Gastroesophageal sphincter (tissue), 4 donors: ENCODE data around the gene TRIM38. TPM values are rescaled to one million over a fixed set of nuclear protein-coding genes. Genes with fewer than 3 reads are reported as not detected.

ENCODE experiments used
- ATAC-seq: fragments of 150-250 bp; one replicate; pipeline ENCODE4 v1.9.1; 2016; ENCODE audit warnings: mild to moderate bottlenecking, moderate library complexity
- H3K27ac ChIP-seq, 4 donors: fragments of 200-600 bp; sonication (generic) in 3 of 4; 1 replicate in 3 of 4; 2 replicates in 1 of 4; pipeline ENCODE4 v1.5.1; 2016 to 2019
- H3K27me3 ChIP-seq: fragments of 200-600 bp; sonication (generic); one replicate; pipeline ENCODE4 v1.5.1; 2019
- H3K36me3 ChIP-seq, 2 donors: fragments of 200-600 bp; sonication (generic); one replicate each; pipeline ENCODE4 v1.5.1; 2019; ENCODE audit warnings: control low read depth in 1 of 2
- H3K4me1 ChIP-seq, 3 donors: fragments of 200-600 bp; sonication (generic); 1 replicate in 2 of 3; 2 replicates in 1 of 3; pipeline ENCODE4 v1.5.1; 2016 to 2019; ENCODE audit warnings: control low read depth in 2 of 3
- H3K4me3 ChIP-seq, 2 donors: fragments of 200-600 bp; sonication (generic); one replicate each; pipeline ENCODE4 v1.5.1; 2019; ENCODE audit warnings: mild to moderate bottlenecking in 1 of 2, moderate library complexity in 1 of 2
- H3K9me3 ChIP-seq, 3 donors: fragments of 200-600 bp; sonication (generic); one replicate each; pipeline ENCODE4 v1.5.1; 2017 to 2019; ENCODE audit warnings: control low read depth in 2 of 3
- EP300 ChIP-seq: sonication (generic); formaldehyde crosslinking; IDR thresholded peaks from one replicate; pipeline ENCODE4 v1.6.1; 2017; ENCODE audit warnings: antibody characterized with exemption, mild to moderate bottlenecking
- POLR2A ChIP-seq, 2 donors: fragments of 450-650 bp; IDR thresholded peaks; one replicate each; pipeline ENCODE4 v1.6.1; 2017; ENCODE audit warnings: antibody characterized with exemption in 2 of 2, mild to moderate bottlenecking in 2 of 2, moderate library complexity in 1 of 2
- POLR2AphosphoS5 ChIP-seq: sonication (generic); formaldehyde crosslinking; IDR thresholded peaks from one replicate; pipeline ENCODE4 v1.6.1; 2017; ENCODE audit warnings: antibody characterized with exemption
- WGBS, 2 donors: methylation state at CpG; one replicate each; pipeline ENCODE4 v1.1.5; 2018; ENCODE audit warnings: low coverage in 1 of 2; 5-methylcytosine and 5-hydroxymethylcytosine counted together
- total RNA-seq, 4 donors: library from RNA; depleted of rRNA; stranded (reverse); fragments of >200 nt; gene quantifications; one replicate each; pipeline ENCODE4 v1.1.0, GENCODE V29; 2016
- TF ChIP-seq, protein P1 (sequence below), 4 experiments: fragments of 200-600 bp in 2 of 4; fragments of 450-650 bp in 2 of 4; sonication (generic) in 1 of 4; IDR thresholded peaks; one replicate each; pipeline ENCODE4 v1.5.1; 2017 to 2019; ENCODE audit warnings: antibody characterized with exemption in 4 of 4, mild to moderate bottlenecking in 2 of 4, moderate library complexity in 2 of 4

The TRIM38 gene
- total RNA-seq, 4 donors from 2014 or later: 6.1 to 10.4 (median 8.2) TPM

DNA sequence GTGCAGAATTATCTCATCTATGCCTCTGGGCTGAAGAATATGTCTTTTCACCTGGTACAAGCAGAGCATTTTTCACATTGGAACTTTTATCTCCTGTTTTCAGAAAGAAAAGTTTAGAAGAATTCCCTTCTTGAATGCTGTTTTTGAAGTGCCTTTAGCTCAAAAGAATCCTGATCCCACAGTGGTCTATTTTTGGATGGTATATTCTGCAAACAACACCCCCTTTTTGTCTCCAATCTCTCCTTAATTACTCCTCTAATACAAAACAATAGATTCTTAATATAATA lies 66.9 kb downstream of the TRIM38 start:
- H3K4me1 ChIP-seq: peaks cover 9 to 48% (median 11%) of the 10 kb centered on the region in 3 donors

GRCh38 chr6:26029857-26030653 lies 67.5 kb downstream of the TRIM38 start:
- no peak overlapping the region for H3K4me3 ChIP-seq
- WGBS, 2 donors: 67 to 74% methylated on average over 7 of the region's 7 CpGs
- H3K4me1 ChIP-seq: peaks cover 9 to 43% (median 11%) of the 10 kb centered on the region in 3 donors
- no peaks in the 10 kb centered on the region for H3K36me3 ChIP-seq
- no peaks in the 10 kb centered on the region for H3K9me3 ChIP-seq
- H3K27ac ChIP-seq: no peak overlapping the region
- no peak for ATAC-seq
- TF ChIP-seq POLR2A (IDR thresholded peaks at IDR 0.05): no peak
- TF ChIP-seq EP300: no peak
- no peak for TF ChIP-seq POLR2AphosphoS5
- TF ChIP-seq, protein P1, sequence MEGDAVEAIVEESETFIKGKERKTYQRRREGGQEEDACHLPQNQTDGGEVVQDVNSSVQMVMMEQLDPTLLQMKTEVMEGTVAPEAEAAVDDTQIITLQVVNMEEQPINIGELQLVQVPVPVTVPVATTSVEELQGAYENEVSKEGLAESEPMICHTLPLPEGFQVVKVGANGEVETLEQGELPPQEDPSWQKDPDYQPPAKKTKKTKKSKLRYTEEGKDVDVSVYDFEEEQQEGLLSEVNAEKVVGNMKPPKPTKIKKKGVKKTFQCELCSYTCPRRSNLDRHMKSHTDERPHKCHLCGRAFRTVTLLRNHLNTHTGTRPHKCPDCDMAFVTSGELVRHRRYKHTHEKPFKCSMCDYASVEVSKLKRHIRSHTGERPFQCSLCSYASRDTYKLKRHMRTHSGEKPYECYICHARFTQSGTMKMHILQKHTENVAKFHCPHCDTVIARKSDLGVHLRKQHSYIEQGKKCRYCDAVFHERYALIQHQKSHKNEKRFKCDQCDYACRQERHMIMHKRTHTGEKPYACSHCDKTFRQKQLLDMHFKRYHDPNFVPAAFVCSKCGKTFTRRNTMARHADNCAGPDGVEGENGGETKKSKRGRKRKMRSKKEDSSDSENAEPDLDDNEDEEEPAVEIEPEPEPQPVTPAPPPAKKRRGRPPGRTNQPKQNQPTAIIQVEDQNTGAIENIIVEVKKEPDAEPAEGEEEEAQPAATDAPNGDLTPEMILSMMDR (IDR thresholded peaks at IDR 0.05): no peak
- no peaks in the 10 kb centered on the region for H3K27me3 ChIP-seq

More for the DNA sequence above, 66.9 kb downstream of the TRIM38 start:
- no peak for ATAC-seq
- no peak overlapping the region for H3K27ac ChIP-seq
- no peaks in the 10 kb centered on the region for H3K36me3 ChIP-seq
- no peaks in the 10 kb centered on the region for H3K9me3 ChIP-seq
- H3K4me3 ChIP-seq: no peak overlapping the region
- no peaks in the 10 kb centered on the region for H3K27me3 ChIP-seq
- TF ChIP-seq POLR2AphosphoS5 (no peak), POLR2A (IDR thresholded peaks at IDR 0.05) (no peak), EP300 (no peak)
- TF ChIP-seq, protein P1 (IDR thresholded peaks at IDR 0.05): no peak

- H3K36me3 ChIP-seq: no peaks in the 10 kb centered on the region
- TF ChIP-seq POLR2AphosphoS5: no peak
- TF ChIP-seq EP300: no peak
- TF ChIP-seq, protein P1 (IDR thresholded peaks at IDR 0.05): no peak
- TF ChIP-seq POLR2A (IDR thresholded peaks at IDR 0.05): no peak
- H3K4me3 ChIP-seq: no peak overlapping the region
- no peaks in the 10 kb centered on the region for H3K9me3 ChIP-seq
- WGBS, 2 donors: 48 to 56% methylated on average over 3 of the region's 3 CpGs
- H3K4me1 ChIP-seq: peaks cover 9 to 37% (median 9%) of the 10 kb centered on the region in 3 donors
- H3K27me3 ChIP-seq: no peaks in the 10 kb centered on the region
- H3K27ac ChIP-seq: no peak overlapping the region
- no peak for ATAC-seq
These were observed 68.1 kb downstream of the TRIM38 start for GRCh38 chr6:26030716-26031115.

DNA sequence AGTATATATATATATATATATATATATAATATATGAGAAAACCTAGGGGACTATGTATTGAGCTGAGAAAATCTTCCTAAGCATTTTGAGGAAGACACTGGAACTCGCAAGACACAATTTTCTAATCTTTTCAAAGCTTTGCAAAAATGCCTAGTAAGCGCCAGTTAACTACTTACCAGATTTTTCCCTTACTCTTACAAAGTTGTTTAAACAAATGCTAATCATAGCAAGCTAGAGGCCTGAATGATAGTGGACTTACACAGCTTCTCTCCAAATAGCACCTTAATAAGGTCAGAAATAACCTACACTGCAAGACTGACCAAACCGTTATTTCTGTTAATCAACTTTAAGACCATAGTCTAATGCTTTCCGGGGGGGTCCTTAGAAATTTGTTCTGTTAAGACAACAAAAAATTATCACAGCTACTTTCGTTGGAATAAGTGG lies 68.6 kb downstream of the TRIM38 start:
- Histone ChIP-seq H3K27ac (peak overlapping the region in 3 of 4 donors; percentile 89 to 92 (median 92)), H3K4me3 (peak overlapping the region in 1 of 2 donors; percentile 59), H3K27me3 (no peaks in the 10 kb centered on the region), H3K9me3 (no peaks in the 10 kb centered on the region), H3K4me1 (peaks cover 5 to 32% (median 9%) of the 10 kb centered on the region in 3 donors), H3K36me3 (no peaks in the 10 kb centered on the region)
- no peak for ATAC-seq
- no peak for TF ChIP-seq EP300
- no peak for TF ChIP-seq POLR2A (IDR thresholded peaks at IDR 0.05)
- no peak for TF ChIP-seq POLR2AphosphoS5
- TF ChIP-seq, protein P1 (IDR thresholded peaks at IDR 0.05): no peak
- 24 to 29% methylated on average over 5 of the region's 5 CpGs for WGBS, 2 donors
